GM18861 (cell line): ENCODE data around the gene AK8.

Source experiments
- ATAC-seq: cut with Tn5 transposase; IDR thresholded peaks from one replicate; pipeline ENCODE4 v1.9.1; 2021; ENCODE audit not compliant: unreplicated experiment

The AK8 gene

GRCh38 chr9:132858751-132859150 is 19.3 kb downstream of the AK8 start:
- no peak for ATAC-seq

DNA sequence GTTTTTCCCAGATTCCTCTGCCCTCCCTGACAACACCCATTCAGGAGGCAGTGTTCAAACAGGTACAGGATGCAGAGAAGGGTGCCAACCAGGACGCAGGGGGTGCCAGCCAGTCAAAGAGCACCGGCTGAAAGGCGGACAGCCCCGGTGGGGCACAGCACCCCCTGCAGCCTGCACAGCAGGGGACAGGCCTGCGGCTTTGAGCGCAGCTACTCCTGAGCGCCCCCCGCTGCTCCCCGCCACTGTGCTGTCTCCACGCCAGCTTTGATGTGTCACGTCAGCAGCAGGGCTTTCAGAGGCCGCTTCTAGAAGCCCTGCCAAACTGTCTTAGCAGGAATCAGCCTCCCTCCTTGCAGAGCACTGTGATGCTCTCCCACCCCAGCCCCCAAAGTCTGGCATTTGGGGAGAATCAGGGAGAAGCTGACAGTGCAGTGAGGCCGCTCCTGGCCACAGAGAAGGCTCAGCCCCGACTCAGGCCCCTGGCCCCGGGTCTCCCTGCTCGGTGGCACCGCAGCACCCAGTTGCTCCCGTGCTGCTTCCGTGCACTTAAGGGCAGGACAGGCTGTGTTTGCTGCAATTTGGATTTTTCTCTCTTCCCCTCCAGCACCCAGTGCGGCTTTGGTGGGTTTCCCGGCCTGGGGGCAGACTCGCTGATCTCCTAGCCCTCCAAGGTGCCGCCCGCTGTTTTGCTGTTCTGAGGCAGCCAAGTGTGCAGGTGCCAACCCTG is 20.3 kb downstream of the AK8 start:
- ATAC-seq: no peak

DNA sequence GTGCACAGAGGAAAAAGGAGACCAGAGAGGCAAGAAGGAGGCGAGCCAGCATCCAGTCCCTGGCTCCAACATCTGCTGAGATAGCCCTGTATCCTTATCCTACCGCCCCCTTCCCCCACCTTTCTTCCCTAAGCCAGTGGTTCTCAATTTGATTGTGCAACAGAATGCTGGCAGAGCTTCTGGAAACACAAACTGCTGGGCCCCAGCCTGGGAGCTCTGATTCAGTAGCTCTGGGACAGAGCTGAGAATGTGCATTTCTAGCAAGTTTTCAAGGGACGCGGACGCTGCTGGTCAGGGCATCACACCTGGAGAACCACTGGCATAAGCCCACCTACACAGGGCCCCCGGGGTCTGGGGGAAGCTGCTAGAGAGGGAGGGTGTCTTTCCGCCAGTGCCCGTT is 21.1 kb downstream of the AK8 start:
- ATAC-seq: no peak

- ATAC-seq: no peak
Measured at GRCh38 chr9:132855904-132856303, 22.2 kb downstream of the AK8 start.

DNA sequence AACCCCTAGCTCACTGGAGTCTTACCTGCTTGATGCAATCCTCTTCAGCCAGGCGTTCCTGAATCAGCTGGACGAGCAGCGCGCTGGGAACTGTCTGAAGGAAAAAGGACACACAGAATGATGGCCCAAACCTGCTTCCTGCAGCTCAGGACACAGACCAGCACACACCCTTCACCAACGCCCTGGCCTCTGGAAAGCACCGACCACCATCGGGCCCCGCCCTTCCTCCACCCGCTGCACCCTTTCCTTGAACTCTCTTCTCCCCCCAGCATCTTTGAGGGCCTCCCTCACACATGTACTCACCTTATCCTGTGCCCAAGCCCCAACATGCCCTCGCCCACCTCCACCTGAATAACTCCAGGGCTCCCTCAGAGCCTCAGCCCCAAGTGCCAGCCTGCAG is 23.3 kb downstream of the AK8 start:
- no peak for ATAC-seq

DNA sequence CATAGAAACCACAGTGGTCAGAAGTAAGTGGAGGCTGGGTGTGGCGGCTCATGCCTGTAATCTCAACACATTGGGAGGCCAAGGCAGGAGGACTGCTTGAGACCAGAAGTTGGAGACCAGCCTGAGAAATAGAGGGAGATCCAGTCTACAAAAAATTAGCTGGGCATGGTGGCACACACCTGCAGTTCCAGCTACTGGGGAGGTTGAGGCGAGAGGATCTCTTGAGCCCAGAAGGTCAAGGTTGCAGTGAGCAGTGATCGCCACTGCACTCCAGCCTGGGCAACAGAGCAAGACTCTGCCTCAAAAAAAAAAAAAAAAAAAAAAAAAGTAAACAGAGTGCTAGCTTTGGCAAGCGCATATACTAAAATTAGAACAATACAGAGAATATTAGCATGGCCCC is 24.6 kb downstream of the AK8 start:
- no peak for ATAC-seq

DNA sequence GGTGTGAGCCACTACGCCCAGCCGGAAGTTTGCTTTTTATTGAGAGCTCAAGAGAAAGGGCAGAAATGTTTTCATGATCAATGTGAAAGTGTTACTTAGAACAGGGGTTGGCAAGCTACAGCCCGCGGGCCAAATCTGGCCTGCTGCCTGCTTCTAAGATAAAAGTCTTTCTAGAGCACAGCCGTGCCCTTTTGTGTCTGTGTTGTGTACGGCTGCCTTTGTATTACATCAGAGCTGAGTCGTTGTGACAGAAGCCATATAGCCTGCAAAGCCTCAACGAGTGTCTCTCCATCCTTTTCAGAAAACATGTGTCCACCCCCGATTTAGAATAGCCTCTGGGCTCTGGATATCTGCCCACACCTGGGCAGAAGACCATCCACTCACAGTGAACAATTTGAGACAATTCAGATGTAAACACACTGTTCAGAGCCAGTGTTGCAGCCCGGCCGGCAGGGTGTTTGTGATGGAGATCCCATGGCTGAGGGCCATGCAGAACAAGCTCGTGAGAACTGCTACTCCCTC is 28.8 kb downstream of the AK8 start:
- ATAC-seq: no peak

DNA sequence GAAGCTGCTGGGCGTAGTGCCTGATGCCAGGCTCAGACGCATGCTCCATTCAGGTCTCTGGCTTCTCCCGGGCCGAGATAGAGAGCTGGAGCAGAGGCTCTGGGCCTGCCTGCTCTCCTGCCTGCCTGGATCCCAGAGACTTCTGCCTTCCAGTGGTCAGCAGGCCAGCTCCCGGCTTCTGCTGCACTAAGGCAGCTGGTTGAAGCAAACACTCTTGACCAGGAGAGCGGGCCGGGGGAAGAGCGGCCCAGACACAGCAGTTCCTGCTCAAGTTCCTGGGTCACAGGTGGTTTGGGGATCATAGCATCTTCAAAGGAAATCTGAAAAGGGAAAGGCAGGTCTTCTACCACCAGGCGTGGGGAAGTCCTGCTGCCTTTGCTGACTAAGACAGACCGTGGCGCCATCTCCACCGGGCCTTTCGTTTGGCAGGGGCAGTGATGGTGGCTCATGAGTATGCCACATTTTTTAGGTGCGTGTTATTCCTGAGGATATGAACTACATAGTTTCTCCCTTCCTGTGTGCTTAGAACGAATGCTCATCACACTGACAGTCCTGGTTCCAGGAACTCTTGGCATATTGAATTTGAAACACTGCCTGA is 31.1 kb downstream of the AK8 start:
- ATAC-seq: no peak

DNA sequence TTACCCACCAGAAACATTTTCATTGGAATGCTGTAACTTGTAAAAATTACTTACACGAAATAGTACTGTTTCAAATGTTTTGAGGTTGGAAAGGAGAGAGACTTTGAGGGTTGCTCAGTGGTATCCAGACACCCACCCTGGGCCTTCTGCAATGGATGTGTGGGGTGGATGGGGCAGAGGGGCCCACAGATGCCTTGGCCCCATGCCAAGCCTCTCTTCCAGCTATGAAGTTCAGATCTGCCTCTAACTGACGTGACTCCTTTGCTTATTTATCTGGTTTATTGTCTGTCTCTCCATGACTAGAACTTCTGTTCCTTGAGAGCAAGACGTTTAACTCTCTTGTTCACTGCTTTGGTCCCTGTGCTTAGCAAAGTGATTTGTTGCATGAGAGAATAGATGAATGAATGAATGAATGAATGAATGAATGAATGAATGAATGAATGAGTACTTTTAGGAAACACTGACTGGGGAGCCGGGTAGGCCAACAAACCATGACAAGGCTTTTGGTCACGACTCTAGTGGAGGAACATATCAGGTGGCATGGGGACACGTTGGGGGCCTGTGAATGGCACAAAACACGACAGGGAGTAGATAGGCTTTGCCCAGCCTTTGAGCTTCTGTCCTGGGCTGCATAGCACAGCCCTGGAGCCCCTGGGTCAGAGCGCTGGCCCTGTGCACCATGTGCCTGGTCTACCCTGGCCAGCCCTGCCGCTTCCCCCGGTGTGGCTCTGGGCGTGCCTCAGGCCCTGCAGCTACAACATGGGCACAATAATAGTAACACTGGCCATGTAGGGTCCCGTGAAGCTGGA is 31.8 kb downstream of the AK8 start:
- ATAC-seq: no peak

DNA sequence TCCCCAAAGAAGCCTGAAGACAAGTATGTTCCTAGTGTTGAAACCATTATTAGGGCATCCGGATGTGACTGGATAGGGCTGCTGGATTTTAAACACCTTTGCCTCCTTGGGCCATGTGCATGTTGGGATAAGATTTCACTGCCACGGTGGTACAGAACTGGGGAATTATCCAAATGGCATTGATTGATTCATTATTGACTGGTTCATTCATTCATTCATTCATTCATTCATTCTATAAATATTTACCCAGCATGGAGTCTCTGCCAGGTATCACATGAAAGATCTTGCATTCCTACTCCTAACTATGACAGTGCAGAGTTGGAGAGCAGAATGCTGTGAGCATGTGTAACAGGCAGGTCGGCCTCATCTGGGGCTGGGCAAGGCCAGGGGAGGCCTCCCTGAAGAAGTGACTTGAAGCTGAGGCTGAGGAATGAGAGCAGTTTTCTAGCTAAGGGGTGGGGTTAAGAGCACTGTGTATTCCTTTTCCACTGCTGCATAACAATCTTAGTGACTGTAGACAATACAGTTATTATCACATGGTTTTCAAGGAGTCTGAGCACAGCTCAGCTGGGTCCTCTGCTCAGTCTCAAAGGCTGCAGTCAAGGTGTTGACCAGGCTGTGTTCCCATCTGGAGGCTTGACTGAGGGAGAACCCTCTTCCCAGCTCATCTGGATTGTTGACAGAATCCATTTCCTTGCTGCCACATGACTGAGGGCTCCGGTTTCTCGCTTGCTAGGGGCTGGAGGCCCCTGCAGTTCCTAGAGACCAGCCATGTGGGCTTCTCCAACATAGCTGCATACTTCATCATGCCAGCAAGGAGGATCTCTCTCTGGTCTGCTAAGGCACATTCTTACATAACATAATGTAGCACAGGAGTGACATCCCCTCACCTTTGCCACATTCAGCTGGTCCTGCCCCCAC is 35.7 kb downstream of the AK8 start:
- no peak for ATAC-seq

GRCh38 chr9:132840980-132841379 is 37.1 kb downstream of the AK8 start:
- no peak for ATAC-seq

DNA sequence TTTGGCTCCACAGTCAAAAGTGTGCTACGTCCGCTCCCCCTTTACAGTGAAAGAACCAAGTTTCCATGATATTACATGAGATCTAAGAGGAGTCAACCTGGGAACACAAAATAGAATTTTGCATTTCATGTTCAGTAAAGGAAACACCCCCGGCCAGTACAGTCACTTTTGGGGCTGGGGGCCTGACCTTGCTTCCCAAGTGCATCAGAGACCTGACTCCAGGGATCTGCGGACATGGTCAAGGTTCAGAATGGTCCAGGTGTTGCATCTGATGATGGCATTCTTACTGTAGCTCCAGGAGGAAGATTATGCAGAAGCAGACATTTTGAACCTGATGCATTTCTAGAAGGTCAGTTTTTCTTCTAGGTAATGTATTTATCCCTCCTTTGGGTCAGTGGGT is 39.8 kb downstream of the AK8 start:
- ATAC-seq: no peak

DNA sequence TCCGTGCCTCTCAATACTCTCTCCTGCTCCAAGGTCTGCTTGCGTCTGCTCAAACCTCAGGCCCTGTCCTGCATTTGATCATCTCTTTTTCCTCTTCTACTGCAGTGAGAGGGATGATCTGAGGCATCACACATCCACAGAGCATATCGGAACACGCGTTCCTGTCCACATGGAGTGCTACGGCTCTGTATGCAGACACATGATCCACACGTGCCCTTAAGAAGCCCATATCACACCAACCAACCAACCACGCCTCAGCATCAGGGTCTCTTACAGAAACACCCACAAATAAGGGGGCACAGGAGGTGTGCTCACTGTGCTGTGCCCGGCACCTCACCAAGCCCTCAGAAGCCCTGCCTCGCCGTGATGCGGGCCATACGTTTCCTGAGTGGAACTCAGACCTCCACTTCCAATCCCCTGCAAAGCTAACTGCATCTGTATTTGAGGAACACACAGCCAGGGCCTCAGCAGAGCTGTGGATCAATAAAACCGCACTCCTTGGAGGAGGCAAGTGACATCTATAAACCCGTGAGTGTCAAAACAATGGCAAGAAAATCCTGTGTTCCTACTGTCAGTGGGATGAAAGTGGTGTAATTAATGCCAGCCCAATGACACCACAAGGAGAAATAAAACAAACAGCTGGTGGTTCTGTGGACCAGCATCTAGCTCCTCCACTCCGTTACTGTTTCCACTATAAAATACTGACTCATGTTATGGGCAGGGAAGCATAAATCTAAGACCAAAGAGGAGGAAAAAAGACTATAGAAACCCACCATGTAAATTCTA is 40.4 kb downstream of the AK8 start:
- no peak for ATAC-seq

- ATAC-seq: no peak
Measured at GRCh38 chr9:132834343-132834742, 43.7 kb downstream of the AK8 start.

DNA sequence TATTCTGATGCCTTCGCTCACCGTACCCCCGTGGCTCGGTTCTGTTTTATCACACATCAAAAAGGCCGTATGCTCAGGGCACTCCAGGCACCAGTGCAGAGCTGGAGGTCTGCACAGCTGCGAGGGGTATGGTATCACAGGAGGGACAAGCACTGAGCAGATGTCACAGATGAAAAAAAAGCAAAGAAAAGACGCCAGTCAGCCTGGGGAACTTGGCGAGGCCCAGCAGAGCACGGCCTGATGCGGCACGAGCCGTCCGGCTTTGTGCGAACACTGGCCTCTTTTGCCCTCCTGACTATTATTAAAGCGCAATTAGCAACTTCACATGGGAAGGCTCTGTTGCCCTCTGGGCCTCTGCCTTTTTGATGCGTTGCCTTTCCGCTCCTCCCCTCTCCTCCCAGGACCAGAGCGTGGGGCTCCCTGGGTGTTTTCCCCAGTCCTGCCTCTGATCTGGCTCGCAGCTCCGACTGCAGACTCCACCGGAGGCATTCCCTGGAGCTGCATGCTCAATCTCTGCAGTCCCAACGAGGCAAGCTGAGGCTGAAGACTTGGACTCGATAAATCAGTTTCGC is 44.4 kb downstream of the AK8 start:
- ATAC-seq: no peak

GRCh38 chr9:132832171-132832881 is 45.8 kb downstream of the AK8 start:
- no peak for ATAC-seq

DNA sequence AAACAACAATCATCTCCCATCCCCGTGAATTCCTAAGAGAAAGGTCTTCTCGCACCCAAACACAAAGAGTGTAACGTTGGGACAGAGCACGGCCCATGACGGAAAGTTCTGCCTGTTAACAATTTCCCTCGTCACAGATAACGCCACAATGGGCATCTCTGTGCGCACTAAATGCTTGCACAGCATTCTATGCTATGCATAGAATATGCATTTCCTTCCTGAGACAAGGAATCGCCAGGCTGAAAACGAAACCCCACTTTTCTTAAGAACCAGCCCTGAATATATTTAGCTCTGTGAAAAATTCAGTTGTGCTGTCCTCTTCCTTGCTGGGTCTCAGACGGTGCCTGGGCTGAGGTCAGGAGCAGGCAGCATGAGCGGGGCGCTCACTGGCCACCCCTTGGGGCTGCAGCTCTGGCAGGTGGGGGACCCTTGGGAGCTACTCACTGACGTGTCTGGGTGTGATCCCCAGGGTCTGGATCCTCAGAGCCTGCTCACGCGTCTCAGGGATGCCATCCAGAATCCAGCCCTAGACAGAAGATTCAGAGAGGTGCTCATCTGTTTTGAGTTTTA is 49.8 kb downstream of the AK8 start:
- ATAC-seq: no peak

DNA sequence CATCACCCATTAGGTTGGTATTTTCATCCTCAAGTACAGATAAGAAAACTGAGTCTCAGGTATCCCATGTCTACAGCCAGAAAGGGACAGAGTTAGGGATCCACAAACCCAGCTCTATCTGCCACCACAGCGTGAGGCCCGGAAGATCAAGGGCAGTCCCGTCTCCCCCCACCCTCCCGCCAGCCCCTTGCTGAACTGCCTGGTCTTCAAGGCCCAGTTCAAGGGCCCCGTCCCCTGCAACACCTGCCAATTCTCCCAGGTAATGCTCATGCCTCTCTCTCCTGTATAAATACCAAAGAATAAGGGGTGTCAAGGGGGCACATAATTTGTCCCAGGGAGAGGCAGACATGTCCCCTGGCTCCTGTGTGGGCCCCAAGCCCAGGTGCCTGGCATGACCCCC is 50.7 kb downstream of the AK8 start:
- ATAC-seq: no peak
